ENCODE results near the gene BMP3.
A peak's percentile ranks its signal among the peaks of the same experiment; 100 is the strongest.
"Not testable (repeated sequence)": the region's sequence is repeated elsewhere in the genome, so short reads cannot be mapped to it uniquely, and the experiment has no call there.

BMP3 gene

GRCh38 chr4:81030061-81030980 is at the start of gene BMP3:
BMP3 (plus strand) TSS chr4:81030708; CDS start chr4:81031285, 577 bp downstream.
- peak within 1 kb of the TSS; percentile 78 for H3K4me3 Mint-ChIP-seq
- DNase-seq = no peak
- no peaks in the 10 kb centered on the region for H3K36me3 Mint-ChIP-seq (ENCODE audit: low read depth)
- no peaks in the 10 kb centered on the region for H3K9me3 Mint-ChIP-seq
- H3K27ac Mint-ChIP-seq = no peak within 1 kb of the TSS
- H3K27me3 Mint-ChIP-seq = peaks cover 77% of the 10 kb centered on the region
- H3K4me1 Mint-ChIP-seq (ENCODE audit: low read depth) = peaks cover 13% of the 10 kb centered on the region

- H3K4me1 Mint-ChIP-seq (ENCODE audit: low read depth) = peaks cover 2% of the 10 kb centered on the region
- no peaks in the 10 kb centered on the region for H3K36me3 Mint-ChIP-seq (ENCODE audit: low read depth)
- H3K4me3 Mint-ChIP-seq = no peak overlapping the region
- no peaks in the 10 kb centered on the region for H3K9me3 Mint-ChIP-seq
- no peak overlapping the region for H3K27ac Mint-ChIP-seq
- H3K27me3 Mint-ChIP-seq = peaks cover 9% of the 10 kb centered on the region
- DNase-seq = no peak
Measured at GRCh38 chr4:80986011-80986410, 44.5 kb upstream of the BMP3 start.

- H3K27me3 Mint-ChIP-seq = peaks cover 2% of the 10 kb centered on the region
- peaks cover 2% of the 10 kb centered on the region for H3K4me1 Mint-ChIP-seq (ENCODE audit: low read depth)
- no peak overlapping the region for H3K27ac Mint-ChIP-seq
- H3K36me3 Mint-ChIP-seq (ENCODE audit: low read depth) = no peaks in the 10 kb centered on the region
- no peak for DNase-seq
- no peak overlapping the region for H3K4me3 Mint-ChIP-seq
- H3K9me3 Mint-ChIP-seq = no peaks in the 10 kb centered on the region
Measured at GRCh38 chr4:80989921-80990544, 40.5 kb upstream of the BMP3 start.

- Mint-ChIP-seq H3K27ac (no peak overlapping the region), H3K27me3 (peaks cover 2% of the 10 kb centered on the region), H3K36me3 (ENCODE audit: low read depth) (no peaks in the 10 kb centered on the region), H3K9me3 (no peaks in the 10 kb centered on the region), H3K4me1 (ENCODE audit: low read depth) (peaks cover 2% of the 10 kb centered on the region), H3K4me3 (no peak overlapping the region)
- DNase-seq = no peak
Measured at GRCh38 chr4:80990851-80991250, 39.7 kb upstream of the BMP3 start.

GRCh38 chr4:80999943-81000342 is 30.6 kb upstream of the BMP3 start:
- Mint-ChIP-seq H3K9me3 (no peaks in the 10 kb centered on the region), H3K4me1 (ENCODE audit: low read depth) (no peaks in the 10 kb centered on the region), H3K36me3 (ENCODE audit: low read depth) (no peaks in the 10 kb centered on the region), H3K27ac (no peak overlapping the region), H3K27me3 (peaks cover 13% of the 10 kb centered on the region), H3K4me3 (no peak overlapping the region)
- DNase-seq = no peak

- Mint-ChIP-seq H3K9me3 (no peaks in the 10 kb centered on the region), H3K36me3 (ENCODE audit: low read depth) (no peaks in the 10 kb centered on the region), H3K27me3 (peaks cover 11% of the 10 kb centered on the region), H3K27ac (no peak overlapping the region), H3K4me1 (ENCODE audit: low read depth) (no peaks in the 10 kb centered on the region), H3K4me3 (no peak overlapping the region)
- no peak for DNase-seq
Measured at GRCh38 chr4:81003597-81004111, 26.9 kb upstream of the BMP3 start.

- Mint-ChIP-seq H3K27me3 (peaks cover 11% of the 10 kb centered on the region), H3K9me3 (no peaks in the 10 kb centered on the region), H3K36me3 (ENCODE audit: low read depth) (no peaks in the 10 kb centered on the region)
Measured at GRCh38 chr4:81007417-81007816, 23.1 kb upstream of the BMP3 start.

GRCh38 chr4:81016566-81016965 is 13.9 kb upstream of the BMP3 start:
- H3K36me3 Mint-ChIP-seq (ENCODE audit: low read depth); H3K4me1 Mint-ChIP-seq (ENCODE audit: low read depth); H3K27ac Mint-ChIP-seq; H3K9me3 Mint-ChIP-seq; H3K4me3 Mint-ChIP-seq; DNase-seq; H3K27me3 Mint-ChIP-seq: not testable (repeated sequence)

More at GRCh38 chr4:81007417-81007816, 23.1 kb upstream of the BMP3 start:
- Mint-ChIP-seq H3K27ac (no peak overlapping the region), H3K4me1 (ENCODE audit: low read depth) (no peaks in the 10 kb centered on the region), H3K4me3 (no peak overlapping the region)
- DNase-seq = no peak

GRCh38 chr4:81019006-81019405 is 11.5 kb upstream of the BMP3 start:
- H3K4me1 Mint-ChIP-seq (ENCODE audit: low read depth) = no peaks in the 10 kb centered on the region
- H3K4me3 Mint-ChIP-seq = no peak overlapping the region
- peaks cover 15% of the 10 kb centered on the region for H3K27me3 Mint-ChIP-seq
- H3K36me3 Mint-ChIP-seq (ENCODE audit: low read depth) = no peaks in the 10 kb centered on the region
- no peak for DNase-seq
- no peak overlapping the region for H3K27ac Mint-ChIP-seq
- no peaks in the 10 kb centered on the region for H3K9me3 Mint-ChIP-seq

- Mint-ChIP-seq H3K4me3 (no peak overlapping the region), H3K36me3 (ENCODE audit: low read depth) (no peaks in the 10 kb centered on the region), H3K27ac (no peak overlapping the region), H3K9me3 (no peaks in the 10 kb centered on the region), H3K27me3 (peaks cover 34% of the 10 kb centered on the region), H3K4me1 (ENCODE audit: low read depth) (no peaks in the 10 kb centered on the region)
- no peak for DNase-seq
Measured at GRCh38 chr4:81021142-81021944, 9.2 kb upstream of the BMP3 start.

GRCh38 chr4:81021981-81022380 is 8.5 kb upstream of the BMP3 start:
- Mint-ChIP-seq H3K27ac (no peak overlapping the region), H3K4me3 (no peak overlapping the region), H3K4me1 (ENCODE audit: low read depth) (no peaks in the 10 kb centered on the region), H3K27me3 (peaks cover 41% of the 10 kb centered on the region), H3K36me3 (ENCODE audit: low read depth) (no peaks in the 10 kb centered on the region), H3K9me3 (no peaks in the 10 kb centered on the region)
- no peak for DNase-seq

GRCh38 chr4:81023484-81023883 is 7.0 kb upstream of the BMP3 start:
- Mint-ChIP-seq H3K4me3 (no peak overlapping the region), H3K4me1 (ENCODE audit: low read depth) (no peaks in the 10 kb centered on the region), H3K9me3 (no peaks in the 10 kb centered on the region), H3K27ac (no peak overlapping the region), H3K27me3 (peaks cover 49% of the 10 kb centered on the region), H3K36me3 (ENCODE audit: low read depth) (no peaks in the 10 kb centered on the region)
- no peak for DNase-seq

GRCh38 chr4:81030981-81031791 is 678 bp downstream of the BMP3 start:
- H3K36me3 Mint-ChIP-seq (ENCODE audit: low read depth) = no peaks in the 10 kb centered on the region
- H3K9me3 Mint-ChIP-seq = no peaks in the 10 kb centered on the region
- H3K4me3 Mint-ChIP-seq = peak overlapping the region; percentile 78
- no peak overlapping the region for H3K27ac Mint-ChIP-seq
- DNase-seq = peak; percentile 34
- H3K4me1 Mint-ChIP-seq (ENCODE audit: low read depth) = peaks cover 13% of the 10 kb centered on the region
- peaks cover 69% of the 10 kb centered on the region for H3K27me3 Mint-ChIP-seq
